IMR-90 (cell line): ENCODE measurements around the gene CCDC102B.

Experiments
- CEBPB ChIP-seq: IDR thresholded peaks from 2 replicates; pipeline ENCODE4 v1.6.1; 2012; ENCODE audit warnings: low read depth, low read length, improper control_type of control experiment
- CHD1 ChIP-seq: IDR thresholded peaks from 2 replicates; pipeline ENCODE4 v1.6.1; 2012; ENCODE audit warnings: low read depth, low read length, improper control_type of control experiment
- MAFK ChIP-seq: IDR thresholded peaks from 2 replicates; pipeline ENCODE4 v1.6.1; 2012; ENCODE audit warnings: low read depth, low read length, improper control_type of control experiment
- MAZ ChIP-seq: IDR thresholded peaks from 2 replicates; pipeline ENCODE4 v1.6.1; 2012; ENCODE audit warnings: low read depth, mild to moderate bottlenecking, low read length, improper control_type of control experiment, moderate library complexity, borderline replicate concordance
- MXI1 ChIP-seq: IDR thresholded peaks from 2 replicates; pipeline ENCODE4 v1.6.1; 2012; ENCODE audit warnings: low read depth, mild to moderate bottlenecking, low read length, moderate library complexity, borderline replicate concordance
- NFE2L2 ChIP-seq: fragments of 150-350 bp; IDR thresholded peaks from 2 replicates; pipeline ENCODE4 v1.6.1; 2016; ENCODE audit warnings: low read depth, mild to moderate bottlenecking, low read length
- POLR2A ChIP-seq: IDR thresholded peaks from 2 replicates; pipeline ENCODE4 v1.6.1; 2012; ENCODE audit warnings: mild to moderate bottlenecking, low read depth, low read length
- RAD21 ChIP-seq: IDR thresholded peaks from 2 replicates; pipeline ENCODE4 v1.6.1; 2012; ENCODE audit warnings: low read length, improper control_type of control experiment
- RFX5 ChIP-seq: IDR thresholded peaks from 2 replicates; pipeline ENCODE4 v1.8.0; 2012; ENCODE audit warnings: low read depth, mild to moderate bottlenecking, low read length, moderate library complexity
- SMC3 ChIP-seq: fragments of 150-350 bp; IDR thresholded peaks from 2 replicates; pipeline ENCODE4 v1.6.1; 2016; ENCODE audit warnings: low read depth, mild to moderate bottlenecking, antibody characterized with exemption, low read length, moderate library complexity
- TF ChIP-seq, protein P1 (sequence below): conservative IDR thresholded peaks from 2 replicates; pipeline ENCODE4 v1.5.1; 2012; ENCODE audit warnings: mild to moderate bottlenecking, low read depth, low read length, improper control_type of control experiment
- TF ChIP-seq, protein P2 (sequence below): fragments of 150-350 bp; IDR thresholded peaks from 2 replicates; pipeline ENCODE4 v1.6.1; 2017; ENCODE audit warnings: mild to moderate bottlenecking, antibody characterized with exemption, low read length, low read depth

DNA sequence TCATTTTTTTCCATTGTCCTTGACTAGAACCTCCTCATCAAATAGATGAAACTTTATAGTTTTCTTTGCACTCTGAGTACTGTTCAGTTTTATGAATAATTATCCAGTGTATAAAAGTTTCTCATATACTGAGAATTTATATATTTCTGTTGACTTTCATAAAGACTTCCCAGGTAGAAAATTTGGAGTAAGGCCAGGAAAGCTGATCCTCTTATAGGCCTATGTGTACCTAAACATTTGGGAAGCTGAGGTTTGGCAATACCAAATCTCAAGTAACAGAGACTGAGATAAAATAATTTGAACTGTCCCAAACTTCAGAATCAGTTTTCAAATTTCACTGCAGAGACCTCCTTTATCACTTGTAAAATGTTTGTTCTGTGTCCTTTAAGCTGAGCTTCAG is 43.4 kb downstream of the CCDC102B start:
- TF ChIP-seq POLR2A: no peak
- TF ChIP-seq, protein P1, sequence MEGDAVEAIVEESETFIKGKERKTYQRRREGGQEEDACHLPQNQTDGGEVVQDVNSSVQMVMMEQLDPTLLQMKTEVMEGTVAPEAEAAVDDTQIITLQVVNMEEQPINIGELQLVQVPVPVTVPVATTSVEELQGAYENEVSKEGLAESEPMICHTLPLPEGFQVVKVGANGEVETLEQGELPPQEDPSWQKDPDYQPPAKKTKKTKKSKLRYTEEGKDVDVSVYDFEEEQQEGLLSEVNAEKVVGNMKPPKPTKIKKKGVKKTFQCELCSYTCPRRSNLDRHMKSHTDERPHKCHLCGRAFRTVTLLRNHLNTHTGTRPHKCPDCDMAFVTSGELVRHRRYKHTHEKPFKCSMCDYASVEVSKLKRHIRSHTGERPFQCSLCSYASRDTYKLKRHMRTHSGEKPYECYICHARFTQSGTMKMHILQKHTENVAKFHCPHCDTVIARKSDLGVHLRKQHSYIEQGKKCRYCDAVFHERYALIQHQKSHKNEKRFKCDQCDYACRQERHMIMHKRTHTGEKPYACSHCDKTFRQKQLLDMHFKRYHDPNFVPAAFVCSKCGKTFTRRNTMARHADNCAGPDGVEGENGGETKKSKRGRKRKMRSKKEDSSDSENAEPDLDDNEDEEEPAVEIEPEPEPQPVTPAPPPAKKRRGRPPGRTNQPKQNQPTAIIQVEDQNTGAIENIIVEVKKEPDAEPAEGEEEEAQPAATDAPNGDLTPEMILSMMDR: no peak
- no peak for TF ChIP-seq RAD21
- TF ChIP-seq RFX5: no peak
- TF ChIP-seq, protein P2, sequence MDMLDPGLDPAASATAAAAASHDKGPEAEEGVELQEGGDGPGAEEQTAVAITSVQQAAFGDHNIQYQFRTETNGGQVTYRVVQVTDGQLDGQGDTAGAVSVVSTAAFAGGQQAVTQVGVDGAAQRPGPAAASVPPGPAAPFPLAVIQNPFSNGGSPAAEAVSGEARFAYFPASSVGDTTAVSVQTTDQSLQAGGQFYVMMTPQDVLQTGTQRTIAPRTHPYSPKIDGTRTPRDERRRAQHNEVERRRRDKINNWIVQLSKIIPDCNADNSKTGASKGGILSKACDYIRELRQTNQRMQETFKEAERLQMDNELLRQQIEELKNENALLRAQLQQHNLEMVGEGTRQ: no peak
- no peak for TF ChIP-seq NFE2L2
- TF ChIP-seq MAZ: no peak
- TF ChIP-seq CHD1: no peak
- no peak for TF ChIP-seq CEBPB
- TF ChIP-seq SMC3: no peak
- TF ChIP-seq MXI1: no peak
- TF ChIP-seq MAFK: no peak
